GM10248 (cell line): ENCODE data around the gene ROBO1.

Experiments used
- CTCF ChIA-PET: fragments of 300-600 bp; sonication (Branson Sonifier 250); formaldehyde crosslinking; extraction: SDS; loops from one replicate; lab custom pipeline; 2021; ENCODE audit warnings: antibody characterized with exemption; lab: Yijun Ruan, JAX
- POLR2A ChIA-PET: fragments of 350-650 bp; sonication (Branson Sonifier 250); formaldehyde crosslinking; extraction: SDS; loops from one replicate; lab custom pipeline; 2020; ENCODE audit warnings: antibody characterized with exemption; lab: Yijun Ruan, JAX
- DNase-seq: peaks from one replicate; pipeline ENCODE4 v3.0.0; 2012; ENCODE audit errors: extremely low spot score
- TF ChIP-seq, protein P1 (sequence below): IDR thresholded peaks from 2 replicates; pipeline ENCODE4 v1.5.1; 2012; ENCODE audit warnings: mild to moderate bottlenecking, low read depth; ENCODE audit errors: extremely low read depth, missing control alignments, control extremely low read depth

The ROBO1 gene

DNA sequence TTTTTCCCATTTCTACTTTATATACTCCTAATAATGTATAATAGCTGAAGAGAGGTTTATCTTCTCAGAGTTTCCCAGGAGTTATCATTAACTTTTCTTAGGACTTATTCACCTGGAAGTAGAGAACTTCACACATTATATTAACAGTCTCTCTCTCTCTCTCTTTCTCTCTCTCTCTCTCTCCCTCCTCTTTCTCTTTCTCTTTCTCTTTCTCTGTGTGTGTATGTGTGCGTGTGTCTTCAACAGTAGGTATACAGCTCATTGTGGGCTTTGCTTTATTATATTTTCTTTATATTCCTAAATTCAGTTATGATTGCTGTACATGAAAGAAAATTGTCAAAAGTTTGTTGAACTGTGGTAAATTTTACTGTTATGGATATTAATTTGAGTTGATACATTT is 353.8 kb downstream of the ROBO1 start:
- TF ChIP-seq, protein P1, sequence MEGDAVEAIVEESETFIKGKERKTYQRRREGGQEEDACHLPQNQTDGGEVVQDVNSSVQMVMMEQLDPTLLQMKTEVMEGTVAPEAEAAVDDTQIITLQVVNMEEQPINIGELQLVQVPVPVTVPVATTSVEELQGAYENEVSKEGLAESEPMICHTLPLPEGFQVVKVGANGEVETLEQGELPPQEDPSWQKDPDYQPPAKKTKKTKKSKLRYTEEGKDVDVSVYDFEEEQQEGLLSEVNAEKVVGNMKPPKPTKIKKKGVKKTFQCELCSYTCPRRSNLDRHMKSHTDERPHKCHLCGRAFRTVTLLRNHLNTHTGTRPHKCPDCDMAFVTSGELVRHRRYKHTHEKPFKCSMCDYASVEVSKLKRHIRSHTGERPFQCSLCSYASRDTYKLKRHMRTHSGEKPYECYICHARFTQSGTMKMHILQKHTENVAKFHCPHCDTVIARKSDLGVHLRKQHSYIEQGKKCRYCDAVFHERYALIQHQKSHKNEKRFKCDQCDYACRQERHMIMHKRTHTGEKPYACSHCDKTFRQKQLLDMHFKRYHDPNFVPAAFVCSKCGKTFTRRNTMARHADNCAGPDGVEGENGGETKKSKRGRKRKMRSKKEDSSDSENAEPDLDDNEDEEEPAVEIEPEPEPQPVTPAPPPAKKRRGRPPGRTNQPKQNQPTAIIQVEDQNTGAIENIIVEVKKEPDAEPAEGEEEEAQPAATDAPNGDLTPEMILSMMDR: no peak
- POLR2A ChIA-PET: no interaction called here
- CTCF ChIA-PET: interaction anchor here (2.1 kb wide), 1 partner anchor 21 kb away, joined by 6 read pairs; no protein-coding TSS in a partner anchor
- DNase-seq: no peak

DNA sequence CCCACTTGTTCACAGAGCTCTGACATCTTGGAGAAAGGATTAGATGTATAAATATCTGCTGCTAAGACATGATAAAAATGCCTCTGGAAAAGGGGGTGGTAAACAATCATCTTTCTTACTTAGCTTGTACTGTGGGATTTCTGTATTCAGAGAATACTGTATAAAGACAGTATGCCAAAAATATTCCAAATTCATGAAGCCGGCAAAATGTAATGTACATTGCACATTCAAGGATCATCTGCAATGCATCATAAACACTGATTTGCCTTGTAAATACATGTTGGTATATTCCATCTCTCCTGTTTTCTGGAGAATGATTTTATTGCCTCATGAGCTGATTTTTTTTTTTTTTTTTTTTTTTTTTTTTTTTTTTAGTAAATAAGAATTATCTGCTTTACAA is 355.3 kb downstream of the ROBO1 start:
- DNase-seq: no peak
- ChIA-PET POLR2A (no interaction called here), CTCF (interaction anchor here (1.1 to 1.8 kb wide), 2 partner anchors 9 to 19 kb away, joined by 3 to 5 read pairs; no protein-coding TSS in a partner anchor)
- TF ChIP-seq, protein P1: no peak

DNA sequence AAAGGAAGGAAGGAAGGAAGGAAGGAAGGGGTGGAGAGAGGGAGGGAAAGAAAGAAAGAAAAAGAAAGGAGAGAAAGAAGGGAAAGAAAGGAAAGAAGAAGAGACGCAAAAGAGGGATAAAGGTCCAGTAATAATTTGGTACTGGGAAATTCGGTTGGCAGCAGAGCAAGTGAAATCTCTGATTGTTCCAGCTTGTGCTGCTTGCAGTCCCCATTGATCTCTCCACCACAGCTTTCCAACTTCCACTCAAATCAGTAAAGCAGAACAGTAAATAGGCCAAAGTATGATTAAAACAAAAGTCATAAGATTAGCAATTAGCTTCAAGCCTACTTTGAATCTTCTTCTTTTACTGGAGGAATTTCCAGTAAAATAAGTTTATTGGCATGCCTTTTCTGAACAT is 357.2 kb downstream of the ROBO1 start:
- CTCF ChIA-PET: no interaction called here
- DNase-seq: no peak
- TF ChIP-seq, protein P1: no peak
- POLR2A ChIA-PET: no interaction called here

- ChIA-PET POLR2A (no interaction called here), CTCF (interaction anchor here (1.1 to 1.2 kb wide), 2 partner anchors 14 to 23 kb away, joined by 3 read pairs; no protein-coding TSS in a partner anchor)
- TF ChIP-seq, protein P1: no peak
- DNase-seq: no peak
Observed at GRCh38 chr3:79410136-79410535, 357.7 kb downstream of the ROBO1 start.

DNA sequence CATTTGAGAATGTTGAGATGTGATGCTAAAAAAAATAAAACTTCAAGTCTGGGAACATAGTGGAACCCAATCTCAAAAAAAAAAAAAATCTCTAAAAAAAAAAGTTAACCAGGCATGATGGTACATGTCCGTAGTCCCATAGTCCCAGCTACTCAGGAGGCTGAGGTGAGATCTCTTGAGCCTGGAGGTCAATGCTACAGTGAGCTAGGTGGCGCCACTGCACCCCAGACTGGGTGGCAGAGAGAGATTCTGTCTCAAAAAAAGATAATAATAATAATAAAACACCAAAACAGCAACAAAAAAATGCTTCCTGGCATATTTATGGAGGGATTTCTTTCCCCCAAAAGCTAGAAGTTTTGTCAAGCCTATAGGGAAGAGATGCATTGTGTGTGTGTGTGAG is 361.6 kb downstream of the ROBO1 start:
- DNase-seq: no peak
- TF ChIP-seq, protein P1: no peak
- ChIA-PET POLR2A (no interaction called here), CTCF (no interaction called here)

- TF ChIP-seq, protein P1: no peak
- ChIA-PET CTCF (no interaction called here), POLR2A (no interaction called here)
- no peak for DNase-seq
Observed at GRCh38 chr3:79405183-79405582, 362.6 kb downstream of the ROBO1 start.
